ENCODE results near the gene DLG2. TPM values are rescaled to one million over a fixed set of nuclear protein-coding genes. Genes with fewer than 3 reads are reported as not detected.

Gene DLG2
- total and polyA plus RNA-seq, 4 donors: 0.30 to 5.5 (median 0.68) TPM

- WGBS: 58% methylated on average over 3 of the region's 3 CpGs
- TF ChIP-seq TAF1 (conservative IDR thresholded peaks at IDR 0.05): no peak
- no peak for TF ChIP-seq EGR1 (IDR thresholded peaks at IDR 0.05; ENCODE audit: low read depth in 2 of 2)
- no peak for TF ChIP-seq ZBTB33 (IDR thresholded peaks at IDR 0.05)
- no peak for TF ChIP-seq FOXA1 (IDR thresholded peaks at IDR 0.05)
- peak; percentile 6 for TF ChIP-seq CTCF (IDR thresholded peaks at IDR 0.05; ENCODE audit: low read depth, low read length, missing input control)
- TF ChIP-seq RAD21 (IDR thresholded peaks at IDR 0.05): peak in 1 of 2 donors; percentile 21
- Histone ChIP-seq H3K9me3 (ENCODE audit: control insufficient read depth in 4 of 4, low read length in 3 of 4) (no peaks in the 10 kb centered on the region), H3K27ac (ENCODE audit: low read depth in 1 of 2, low read length in 2 of 2) (no peak overlapping the region), H3K36me3 (ENCODE audit: control insufficient read depth in 4 of 4, insufficient read depth in 3 of 4, low read depth in 1 of 4, low read length in 3 of 4) (no peaks in the 10 kb centered on the region), H3K27me3 (ENCODE audit: control insufficient read depth in 4 of 4, insufficient read depth in 4 of 4, low read length in 3 of 4) (no peaks in the 10 kb centered on the region), H3K9ac (ENCODE audit: low read depth in 1 of 2, low read length in 2 of 2) (no peak overlapping the region), H3K4me3 (ENCODE audit: low read depth in 1 of 3, low read length in 3 of 3) (no peak overlapping the region), H3K4me1 (ENCODE audit: control insufficient read depth in 4 of 4, insufficient read depth in 4 of 4, low read length in 3 of 4) (no peaks in the 10 kb centered on the region)
- DNase-seq (ENCODE audit: low spot score): no peak
These were observed 1229.0 kb downstream of the DLG2 start for GRCh38 chr11:84398017-84398626.

DNA sequence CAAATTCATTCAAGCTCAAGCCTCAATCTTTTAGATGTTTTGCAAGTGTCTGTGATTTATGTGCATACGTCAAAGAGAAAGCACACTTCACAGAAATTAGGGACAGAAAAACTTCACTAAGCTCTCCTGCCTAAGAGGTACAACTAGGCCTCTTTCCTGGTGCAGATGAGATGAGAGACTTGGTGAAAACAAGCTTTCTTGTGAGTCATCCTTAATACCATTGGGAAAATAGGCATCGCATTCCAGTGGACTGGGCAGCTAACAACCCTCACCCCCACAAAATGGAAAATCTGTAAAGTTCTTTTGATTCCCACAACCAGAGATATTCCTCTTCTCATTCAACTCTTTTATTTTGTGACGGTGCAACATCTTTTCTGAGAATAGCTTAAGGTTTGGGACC, 1230.6 kb downstream of the DLG2 start:
- no peaks in the 10 kb centered on the region for H3K27me3 ChIP-seq (ENCODE audit: control insufficient read depth in 4 of 4, insufficient read depth in 4 of 4, low read length in 3 of 4)
- no peak overlapping the region for H3K9ac ChIP-seq (ENCODE audit: low read depth in 1 of 2, low read length in 2 of 2)
- 95% methylated on average over 3 of the region's 3 CpGs for WGBS
- TF ChIP-seq ZBTB33 (IDR thresholded peaks at IDR 0.05) (no peak), JUND (IDR thresholded peaks at IDR 0.05) (no peak), NR2F2 (IDR thresholded peaks at IDR 0.05) (no peak), TAF1 (conservative IDR thresholded peaks at IDR 0.05) (no peak), RAD21 (IDR thresholded peaks at IDR 0.05) (no peak), YY1 (IDR thresholded peaks at IDR 0.05) (no peak), ATF3 (IDR thresholded peaks at IDR 0.05) (no peak), SP1 (IDR thresholded peaks at IDR 0.05) (no peak), FOXA2 (IDR thresholded peaks at IDR 0.05) (no peak), HNF4G (IDR thresholded peaks at IDR 0.05) (no peak), CTCF (IDR thresholded peaks at IDR 0.05; ENCODE audit: low read depth, low read length, missing input control) (no peak), GABPA (IDR thresholded peaks at IDR 0.05 in 1 of 2, conservative IDR thresholded peaks at IDR 0.05 in 1 of 2) (no peak), FOXA1 (IDR thresholded peaks at IDR 0.05) (no peak), REST (IDR thresholded peaks at IDR 0.05) (no peak), RXRA (IDR thresholded peaks at IDR 0.05) (no peak)
- TF ChIP-seq, protein P1, sequence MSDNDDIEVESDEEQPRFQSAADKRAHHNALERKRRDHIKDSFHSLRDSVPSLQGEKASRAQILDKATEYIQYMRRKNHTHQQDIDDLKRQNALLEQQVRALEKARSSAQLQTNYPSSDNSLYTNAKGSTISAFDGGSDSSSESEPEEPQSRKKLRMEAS (IDR thresholded peaks at IDR 0.05): no peak
- H3K36me3 ChIP-seq (ENCODE audit: control insufficient read depth in 4 of 4, insufficient read depth in 3 of 4, low read depth in 1 of 4, low read length in 3 of 4): no peaks in the 10 kb centered on the region
- no peaks in the 10 kb centered on the region for H3K9me3 ChIP-seq (ENCODE audit: control insufficient read depth in 4 of 4, low read length in 3 of 4)
- DNase-seq (ENCODE audit: low spot score): no peak
- no peak overlapping the region for H3K4me3 ChIP-seq (ENCODE audit: low read depth in 1 of 3, low read length in 3 of 3)
- H3K27ac ChIP-seq (ENCODE audit: low read depth in 1 of 2, low read length in 2 of 2): no peak overlapping the region
- H3K4me1 ChIP-seq (ENCODE audit: control insufficient read depth in 4 of 4, insufficient read depth in 4 of 4, low read length in 3 of 4): no peaks in the 10 kb centered on the region
